ENCODE data around the gene PRKAR1B. TPM values are rescaled to one million over a fixed set of nuclear protein-coding genes. Genes with fewer than 3 reads are reported as not detected.

Gene PRKAR1B
- total RNA-seq, 2 experiments from 2014 or later, result 22.5 to 41.6 TPM

- H3K9me3 ChIP-seq (ENCODE audit: low read length), result no peaks in the 10 kb centered on the region
- no peaks in the 10 kb centered on the region for H4K20me1 ChIP-seq (ENCODE audit: insufficient read depth, low read length)
- no peak overlapping the region for H2AFZ ChIP-seq (ENCODE audit: low read length)
- POLR2A ChIA-PET, result no interaction called here
- no peaks in the 10 kb centered on the region for H3K36me3 ChIP-seq (ENCODE audit: insufficient read depth, low read length)
- no peaks in the 10 kb centered on the region for H3K9me2 ChIP-seq (ENCODE audit: insufficient read depth, low read length)
- H3K4me1 ChIP-seq (ENCODE audit: insufficient read depth, low read length, poor library complexity, severe bottlenecking), result no peaks in the 10 kb centered on the region
- no peak overlapping the region for H3K4me3 ChIP-seq (ENCODE audit: low read depth, low read length, poor library complexity, severe bottlenecking)
- TF ChIP-seq EZH2phosphoT487 (IDR thresholded peaks at IDR 0.05; ENCODE audit: borderline replicate concordance, low read depth, low read length) (no peak), CTCF (conservative IDR thresholded peaks at IDR 0.05; ENCODE audit: low read length) (no peak)
- no TSS peak for BruUV-seq (replicated peaks)
- H3K79me2 ChIP-seq (ENCODE audit: insufficient read depth, low read depth, low read length), result no peaks in the 10 kb centered on the region
- intact Hi-C loops (cut with micrococcal nuclease; ENCODE audit: unreplicated experiment), result no loop called here
- DNase-seq (ENCODE audit: low spot score), result no peak
- CTCF ChIA-PET (ENCODE audit: unreplicated experiment), result no interaction called here
- no peak overlapping the region for H3K4me2 ChIP-seq (ENCODE audit: low read length)
- H3K27ac ChIP-seq (ENCODE audit: low read depth, low read length, poor library complexity, severe bottlenecking), result no peak overlapping the region
These were observed 117.7 kb downstream of the PRKAR1B start for GRCh38 chr7:609365-609764.

DNA sequence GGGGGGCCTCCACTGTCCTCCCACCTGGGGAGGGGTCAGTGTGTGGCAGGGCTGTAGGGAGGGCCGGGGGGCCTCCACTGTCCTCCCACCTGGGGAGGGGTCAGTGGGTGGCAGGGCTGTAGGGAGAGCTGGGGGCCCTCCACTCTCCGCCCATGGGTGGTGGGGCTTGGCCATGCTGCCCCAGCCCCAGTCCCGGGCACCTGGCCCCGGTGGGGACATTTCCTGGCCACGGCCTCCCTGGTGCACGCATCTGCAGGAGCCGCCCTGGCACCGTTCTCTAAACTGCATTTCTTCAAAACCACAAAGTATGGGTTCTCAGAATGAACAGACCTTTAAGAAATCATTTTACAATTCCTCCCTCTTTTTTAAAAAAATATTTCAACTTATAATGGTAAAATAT is 118.1 kb downstream of the PRKAR1B start:
- no peaks in the 10 kb centered on the region for H3K79me2 ChIP-seq (ENCODE audit: insufficient read depth, low read depth, low read length)
- BruUV-seq (replicated peaks), result no TSS peak
- TF ChIP-seq EZH2phosphoT487 (IDR thresholded peaks at IDR 0.05; ENCODE audit: borderline replicate concordance, low read depth, low read length), result no peak
- H4K20me1 ChIP-seq (ENCODE audit: insufficient read depth, low read length), result no peaks in the 10 kb centered on the region
- H3K36me3 ChIP-seq (ENCODE audit: insufficient read depth, low read length), result no peaks in the 10 kb centered on the region
- H2AFZ ChIP-seq (ENCODE audit: low read length), result no peak overlapping the region
- H3K4me3 ChIP-seq (ENCODE audit: low read depth, low read length, poor library complexity, severe bottlenecking), result no peak overlapping the region
- intact Hi-C loops (cut with micrococcal nuclease; ENCODE audit: unreplicated experiment), result no loop called here
- CTCF ChIA-PET (ENCODE audit: unreplicated experiment), result no interaction called here
- POLR2A ChIA-PET, result no interaction called here
- H3K9me2 ChIP-seq (ENCODE audit: insufficient read depth, low read length), result no peaks in the 10 kb centered on the region
- no peak for DNase-seq (ENCODE audit: low spot score)
- H3K4me1 ChIP-seq (ENCODE audit: insufficient read depth, low read length, poor library complexity, severe bottlenecking), result no peaks in the 10 kb centered on the region
- no peak overlapping the region for H3K27ac ChIP-seq (ENCODE audit: low read depth, low read length, poor library complexity, severe bottlenecking)
- no peaks in the 10 kb centered on the region for H3K9me3 ChIP-seq (ENCODE audit: low read length)
- no peak overlapping the region for H3K4me2 ChIP-seq (ENCODE audit: low read length)

GRCh38 chr7:608361-608760 is 118.7 kb downstream of the PRKAR1B start:
- ChIA-PET POLR2A (no interaction called here), CTCF (ENCODE audit: unreplicated experiment) (no interaction called here)
- H3K36me3 ChIP-seq (ENCODE audit: insufficient read depth, low read length), result no peaks in the 10 kb centered on the region
- TF ChIP-seq EZH2phosphoT487 (IDR thresholded peaks at IDR 0.05; ENCODE audit: borderline replicate concordance, low read depth, low read length) (no peak), CTCF (conservative IDR thresholded peaks at IDR 0.05; ENCODE audit: low read length) (no peak)
- H3K27ac ChIP-seq (ENCODE audit: low read depth, low read length, poor library complexity, severe bottlenecking), result no peak overlapping the region
- no peak for DNase-seq (ENCODE audit: low spot score)
- H2AFZ ChIP-seq (ENCODE audit: low read length), result no peak overlapping the region
- no peak overlapping the region for H3K4me3 ChIP-seq (ENCODE audit: low read depth, low read length, poor library complexity, severe bottlenecking)
- no peaks in the 10 kb centered on the region for H3K9me2 ChIP-seq (ENCODE audit: insufficient read depth, low read length)
- H3K79me2 ChIP-seq (ENCODE audit: insufficient read depth, low read depth, low read length), result no peaks in the 10 kb centered on the region
- intact Hi-C loops (cut with micrococcal nuclease; ENCODE audit: unreplicated experiment), result no loop called here
- H3K9me3 ChIP-seq (ENCODE audit: low read length), result no peaks in the 10 kb centered on the region
- H3K4me2 ChIP-seq (ENCODE audit: low read length), result no peak overlapping the region
- BruUV-seq (replicated peaks), result no TSS peak
- H4K20me1 ChIP-seq (ENCODE audit: insufficient read depth, low read length), result no peaks in the 10 kb centered on the region
- no peaks in the 10 kb centered on the region for H3K4me1 ChIP-seq (ENCODE audit: insufficient read depth, low read length, poor library complexity, severe bottlenecking)
